Hepatic stellate cell (primary cell): Measurements from ENCODE around the gene MAST4.

ENCODE experiments used
- DNase-seq: peaks from one replicate; pipeline ENCODE4 v3.0.0; 2011; ENCODE audit warnings: low spot score

Gene MAST4

GRCh38 chr5:67020096-67020615 is 424.0 kb downstream of the MAST4 start:
- no peak for DNase-seq

DNA sequence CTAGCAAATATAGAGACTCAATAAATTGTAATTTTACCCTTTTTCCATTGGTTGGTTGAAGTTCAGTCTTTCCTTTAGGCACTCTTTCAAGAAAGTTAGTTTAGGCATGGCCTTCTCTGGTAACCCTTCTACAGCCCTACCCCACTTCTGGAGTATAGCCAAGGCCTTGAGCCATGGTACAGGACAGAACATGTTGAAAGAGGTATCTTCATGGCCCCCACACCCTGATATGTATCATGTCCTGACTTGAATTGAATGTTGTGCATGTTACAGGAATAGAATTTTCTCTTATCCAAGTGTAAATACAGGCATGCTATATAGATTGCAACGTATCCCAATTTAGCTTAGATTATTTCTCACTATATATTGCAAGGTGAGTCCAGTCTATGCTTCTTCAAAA is 424.8 kb downstream of the MAST4 start:
- no peak for DNase-seq

GRCh38 chr5:67021521-67021920 is 425.3 kb downstream of the MAST4 start:
- no peak for DNase-seq

DNA sequence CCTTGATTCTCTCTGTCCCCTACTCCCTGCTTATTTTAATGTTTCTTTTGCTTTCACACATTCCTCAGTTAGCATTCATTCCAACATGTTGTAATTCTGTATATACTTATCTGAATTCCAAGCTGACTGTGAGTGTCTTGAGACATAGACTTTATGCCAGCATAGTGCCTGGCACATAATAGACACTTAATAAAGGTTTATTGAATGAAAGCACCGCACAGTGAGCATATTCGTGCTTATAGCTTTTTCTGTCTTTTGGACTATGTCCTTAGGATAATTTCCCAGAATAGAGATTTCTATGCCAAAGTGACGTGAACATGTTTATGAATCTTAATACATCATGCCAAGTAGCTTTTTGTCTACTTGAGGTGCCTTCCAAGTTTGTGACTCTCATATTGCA is 425.8 kb downstream of the MAST4 start:
- DNase-seq, result no peak

- DNase-seq, result no peak
Measured at GRCh38 chr5:67025457-67025856, 429.3 kb downstream of the MAST4 start.

- DNase-seq, result no peak
Measured at GRCh38 chr5:67026278-67026677, 430.1 kb downstream of the MAST4 start.

DNA sequence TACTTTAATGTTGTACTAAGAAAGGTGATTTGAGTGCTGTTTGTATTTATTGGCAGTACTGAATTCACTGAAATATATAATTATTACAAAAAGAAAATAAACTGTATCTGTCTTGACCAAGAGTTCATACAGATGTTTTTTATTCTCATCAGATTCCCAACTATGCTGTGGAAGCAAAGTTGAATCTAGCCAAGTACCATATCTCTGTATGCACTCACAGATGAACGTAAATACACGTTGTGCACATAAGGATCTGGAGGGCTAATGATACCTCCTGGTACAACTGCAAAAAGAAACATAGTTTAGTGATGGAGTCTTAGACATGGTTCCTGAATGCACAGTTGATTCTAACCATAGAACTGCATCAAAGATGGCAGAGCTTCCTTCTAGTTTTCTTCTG is 431.0 kb downstream of the MAST4 start:
- DNase-seq, result no peak

DNA sequence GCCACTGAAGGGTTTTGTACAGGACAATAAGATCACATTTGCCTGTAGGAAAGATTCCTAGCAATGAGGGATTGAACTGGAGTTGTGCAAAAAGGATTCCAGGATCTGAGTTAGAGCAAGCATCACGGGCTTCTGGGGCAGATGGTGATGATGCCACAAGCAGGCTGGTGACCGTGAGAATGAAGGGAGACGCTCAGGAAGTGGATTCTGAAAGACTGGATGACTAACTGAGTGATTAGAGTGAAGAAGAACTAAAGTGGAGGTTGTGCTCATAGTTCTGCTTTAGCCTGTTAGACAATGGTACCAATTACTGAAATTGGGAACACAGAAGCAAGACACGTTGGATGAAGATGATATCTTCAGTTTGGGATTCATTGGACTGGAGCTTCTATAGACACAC is 432.2 kb downstream of the MAST4 start:
- no peak for DNase-seq

GRCh38 chr5:67028941-67029340 is 432.7 kb downstream of the MAST4 start:
- DNase-seq, result no peak

DNA sequence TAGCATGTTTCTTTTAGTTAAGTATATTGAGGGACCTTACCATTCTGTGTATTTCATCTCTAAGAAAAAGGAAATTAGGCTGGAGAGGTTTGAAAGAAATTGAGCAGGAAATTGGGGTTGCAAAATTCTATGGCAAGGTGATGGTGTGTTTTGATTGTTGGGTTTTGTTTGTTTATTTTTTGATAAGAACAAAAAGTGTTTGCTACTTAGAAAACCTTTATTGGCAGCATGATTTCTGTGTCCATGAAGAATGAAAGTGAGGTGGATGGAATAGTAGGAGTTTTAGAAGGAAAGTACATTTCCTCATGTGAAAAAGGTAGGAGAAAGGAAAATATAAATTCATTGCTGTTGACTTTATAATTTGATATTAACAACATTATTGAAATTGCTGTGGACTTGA is 433.3 kb downstream of the MAST4 start:
- no peak for DNase-seq

GRCh38 chr5:67030289-67031056 is 434.3 kb downstream of the MAST4 start:
- no peak for DNase-seq

GRCh38 chr5:67031057-67031443 is 434.9 kb downstream of the MAST4 start:
- no peak for DNase-seq

- DNase-seq, result no peak
Measured at GRCh38 chr5:67031692-67032091, 435.5 kb downstream of the MAST4 start.

DNA sequence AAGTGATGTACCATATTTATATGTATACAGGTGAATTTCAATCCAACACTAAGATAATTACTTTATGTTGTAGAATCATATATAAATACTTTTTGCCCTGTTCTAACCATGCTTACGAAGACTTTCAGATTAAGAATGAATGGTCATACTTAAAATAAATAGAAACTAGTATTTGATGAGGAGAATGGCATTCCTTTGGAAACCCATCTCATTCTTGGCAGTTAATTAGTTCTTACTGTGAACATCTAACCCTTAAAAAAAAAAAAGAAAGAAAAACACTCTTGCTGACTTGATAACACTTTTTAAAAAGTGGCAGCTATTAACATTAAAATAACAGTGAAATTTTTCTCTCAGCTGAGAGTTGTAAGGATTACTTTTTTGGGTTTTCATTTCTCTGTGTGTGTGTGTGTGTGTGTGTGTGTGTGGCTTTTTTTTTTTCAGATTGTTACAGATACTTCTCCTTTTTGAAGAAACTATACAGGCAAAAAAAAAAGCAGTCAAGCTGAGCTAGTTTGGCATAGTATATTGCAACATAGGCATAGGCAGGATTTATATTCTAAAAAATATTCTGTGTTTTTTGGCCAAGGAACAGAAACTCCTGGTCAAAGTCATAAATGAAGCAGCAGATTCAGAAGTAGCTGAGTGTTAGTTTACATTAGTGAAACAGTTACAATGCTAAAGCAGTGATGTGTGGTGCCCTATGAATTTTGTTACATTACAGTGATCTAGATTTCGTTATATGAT is 436.9 kb downstream of the MAST4 start:
- no peak for DNase-seq

- DNase-seq, result no peak
Measured at GRCh38 chr5:67033880-67034651, 437.9 kb downstream of the MAST4 start.

- no peak for DNase-seq
Measured at GRCh38 chr5:67035098-67035740, 439.0 kb downstream of the MAST4 start.

GRCh38 chr5:67037171-67037570 is 441.0 kb downstream of the MAST4 start:
- no peak for DNase-seq

DNA sequence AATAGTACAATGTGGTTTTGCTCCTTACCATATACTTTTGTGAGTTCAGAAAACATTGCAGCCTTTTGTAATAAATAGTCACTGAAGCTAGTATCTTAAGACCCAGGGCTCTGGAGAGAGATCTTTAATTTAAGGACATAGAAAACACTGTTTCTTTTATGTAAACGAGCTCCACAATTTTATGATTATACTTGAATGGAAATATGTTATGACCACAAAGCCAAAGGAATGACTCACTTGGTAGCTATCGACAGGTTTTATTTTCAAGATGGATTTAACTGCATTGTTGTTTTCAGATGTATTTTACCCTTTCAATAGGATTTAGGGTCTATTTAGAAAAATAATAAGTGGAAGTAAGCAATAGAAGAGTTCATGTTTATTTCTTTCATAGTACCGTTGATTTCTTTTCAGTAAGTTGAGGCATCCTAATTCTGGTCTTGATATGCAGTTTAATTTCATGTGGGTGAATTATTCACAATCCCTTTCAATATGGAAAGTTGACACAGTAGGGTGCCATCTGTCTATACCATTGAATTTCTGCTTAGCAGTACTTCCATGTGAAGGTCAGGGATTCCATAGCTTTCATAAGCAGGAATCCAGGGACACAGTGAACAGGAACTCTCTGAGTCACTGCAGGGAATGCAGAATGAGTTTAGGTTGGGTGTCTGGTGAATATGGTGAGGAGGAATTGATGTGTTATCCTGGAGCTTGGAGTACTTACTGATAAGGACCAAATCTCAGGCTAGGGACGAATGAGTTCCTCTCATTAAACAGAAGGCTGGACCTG is 442.8 kb downstream of the MAST4 start:
- DNase-seq, result peak; percentile 35

DNA sequence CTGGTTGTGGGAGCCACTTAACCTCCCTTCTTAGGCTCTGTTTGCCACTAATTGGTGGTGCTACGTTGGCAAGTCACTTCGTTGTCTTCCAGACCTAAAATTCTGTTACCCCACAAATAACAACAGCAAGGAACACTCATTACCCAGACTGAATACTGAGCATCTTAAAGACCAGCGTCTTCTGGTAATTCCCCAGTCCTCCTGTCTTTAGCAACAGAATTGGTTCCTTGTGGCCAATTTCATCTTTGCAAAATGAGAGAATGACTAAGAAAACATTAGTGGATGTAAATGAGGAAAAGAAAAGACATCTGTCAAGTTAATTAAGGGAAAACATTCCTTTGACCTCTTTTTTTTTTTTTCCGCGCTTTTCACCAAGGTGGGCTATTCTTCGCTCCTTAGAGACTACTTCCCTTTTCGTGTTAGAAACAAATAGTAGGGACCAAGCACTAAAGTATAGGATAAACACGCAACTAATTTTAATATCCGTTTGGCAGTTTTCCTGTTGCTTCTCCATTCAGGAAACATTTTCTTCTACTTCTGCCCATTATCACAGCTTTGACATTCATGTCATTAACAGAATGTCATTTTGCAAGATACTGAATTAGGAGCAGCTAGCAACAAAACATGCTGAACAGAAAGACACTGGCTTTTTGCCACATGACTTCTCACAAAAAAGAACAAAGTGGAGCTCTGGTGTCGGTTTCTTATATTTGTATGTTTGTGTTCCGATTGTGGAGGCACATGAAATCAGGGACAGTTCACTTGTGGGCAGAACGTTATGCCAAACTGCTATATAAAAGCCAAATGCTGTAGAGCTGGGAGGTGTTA is 446.2 kb downstream of the MAST4 start:
- DNase-seq, result no peak

DNA sequence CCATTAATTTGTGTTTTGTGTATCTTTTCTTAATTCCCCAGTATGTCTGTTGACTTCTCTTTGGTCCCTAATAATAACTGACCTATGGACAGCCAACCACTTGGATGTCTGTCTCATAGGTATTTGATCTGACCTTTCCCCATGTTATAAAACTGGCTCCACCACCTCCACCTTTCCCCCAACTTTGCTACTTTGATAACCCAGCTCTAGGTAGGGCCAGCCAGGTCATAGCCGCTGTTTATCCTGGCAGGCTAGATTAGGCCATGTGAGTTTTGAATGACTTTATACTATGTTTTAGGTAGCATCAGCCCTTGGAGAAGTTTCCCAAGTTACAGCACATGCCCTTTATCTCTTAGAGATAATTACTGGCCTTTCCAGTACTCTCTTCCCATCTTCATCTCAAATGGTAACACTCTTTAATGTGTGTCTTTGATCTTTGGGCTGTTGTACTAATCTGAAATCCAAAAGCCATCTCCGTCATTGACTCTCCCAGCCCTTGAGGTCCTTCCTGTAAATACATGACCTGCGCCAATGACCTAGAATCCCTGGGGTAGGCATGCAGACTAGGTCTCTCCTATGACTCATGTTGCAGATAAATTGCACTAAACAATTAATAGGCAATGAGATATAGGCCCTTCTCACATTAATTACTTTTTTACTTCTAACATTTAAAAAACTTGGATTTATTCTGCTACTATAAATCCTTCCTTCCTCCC is 447.8 kb downstream of the MAST4 start:
- no peak for DNase-seq
